Natural killer cell (primary cell): ENCODE data around the gene SSRP1. TPM values are rescaled to one million over a fixed set of nuclear protein-coding genes. Genes with fewer than 3 reads are reported as not detected.

Experiments used
- ATAC-seq, 3 donors: fragments of 150-1000 bp in 2 of 3; fragments of 200-7000 bp in 1 of 3; cut with Tn5 transposase; 1 replicate in 1 of 3; 2 replicates in 2 of 3; pipeline ENCODE4 v1.10.0; 2021; ENCODE audit warnings: mild to moderate bottlenecking in 2 of 3, moderate library complexity in 2 of 3
- DNase-seq, 2 donors: peaks; one replicate each; pipeline versions ENCODE4 v3.0.0 to v3.0.0-alpha.2; 2013 to 2021; ENCODE audit warnings: mixed read lengths in 1 of 2
- H3K27ac ChIP-seq: one replicate; pipeline ENCODE4 v1.5.1; 2013; ENCODE audit warnings: mild to moderate bottlenecking, low read length
- H3K27me3 ChIP-seq: one replicate; pipeline ENCODE4 v1.6.1; 2013; ENCODE audit warnings: low read length; ENCODE audit not compliant: control insufficient read depth, insufficient read depth
- H3K36me3 ChIP-seq: one replicate; pipeline ENCODE4 v1.6.1; 2013; ENCODE audit warnings: low read length; ENCODE audit not compliant: control insufficient read depth, insufficient read depth
- H3K4me1 ChIP-seq: one replicate; pipeline ENCODE4 v1.6.1; 2013; ENCODE audit warnings: low read length; ENCODE audit not compliant: control insufficient read depth, insufficient read depth
- H3K4me3 ChIP-seq: one replicate; pipeline ENCODE4 v1.5.1; 2013; ENCODE audit warnings: low read length
- H3K9me3 ChIP-seq: one replicate; pipeline ENCODE4 v1.6.1; 2013; ENCODE audit warnings: low read length; ENCODE audit not compliant: control insufficient read depth, insufficient read depth
- H3K27ac Mint-ChIP-seq, 2 donors: one replicate each; pipeline ENCODE4 v1.8.0; 2022; ENCODE audit warnings: mild to moderate bottlenecking in 2 of 2, mixed read lengths in 2 of 2, moderate library complexity in 1 of 2
- H3K27me3 Mint-ChIP-seq, 2 donors: one replicate each; pipeline ENCODE4 v1.8.0; 2022; ENCODE audit warnings: low read depth in 2 of 2, mixed read lengths in 2 of 2
- H3K36me3 Mint-ChIP-seq: one replicate; pipeline ENCODE4 v1.8.0; 2022; ENCODE audit warnings: mixed read lengths
- H3K4me1 Mint-ChIP-seq, 2 donors: one replicate each; pipeline ENCODE4 v1.8.0; 2022; ENCODE audit warnings: mixed read lengths in 2 of 2
- H3K4me3 Mint-ChIP-seq: one replicate; pipeline ENCODE4 v1.8.0; 2022; ENCODE audit warnings: mild to moderate bottlenecking, moderate library complexity, mixed read lengths
- H3K9me3 Mint-ChIP-seq, 2 donors: one replicate each; pipeline ENCODE4 v1.8.0; 2022; ENCODE audit warnings: mixed read lengths in 2 of 2
- CTCF ChIP-seq: fragments of 200-600 bp; IDR thresholded peaks from one replicate; pipeline ENCODE4 v1.8.0; 2022; ENCODE audit warnings: antibody characterized with exemption
- WGBS: methylation state at CpG from one replicate; pipeline ENCODE4 v1.1.7; 2013; ENCODE audit warnings: missing lambda C conversion rate; ENCODE audit not compliant: insufficient coverage; 5-methylcytosine and 5-hydroxymethylcytosine counted together
- intact Hi-C: fragments of 100-400 bp; cut with micrococcal nuclease; formaldehyde crosslinking; loops from one replicate; pipeline ENCODE4 v1.14.2; 2022
- total RNA-seq, 4 donors: library from RNA; stranded (reverse); fragments of 120-200 nt in 1 of 4; gene quantifications; one replicate each; pipeline versions ENCODE4 v1.2.3 to v1.2.4, GENCODE V29; 2013 to 2022

Gene SSRP1
- total RNA-seq, 3 donors from 2014 or later (not counting 1 experiment from before 2014, with no cell fraction given), result 45.5 to 50.0 (median 47.1) TPM

DNA sequence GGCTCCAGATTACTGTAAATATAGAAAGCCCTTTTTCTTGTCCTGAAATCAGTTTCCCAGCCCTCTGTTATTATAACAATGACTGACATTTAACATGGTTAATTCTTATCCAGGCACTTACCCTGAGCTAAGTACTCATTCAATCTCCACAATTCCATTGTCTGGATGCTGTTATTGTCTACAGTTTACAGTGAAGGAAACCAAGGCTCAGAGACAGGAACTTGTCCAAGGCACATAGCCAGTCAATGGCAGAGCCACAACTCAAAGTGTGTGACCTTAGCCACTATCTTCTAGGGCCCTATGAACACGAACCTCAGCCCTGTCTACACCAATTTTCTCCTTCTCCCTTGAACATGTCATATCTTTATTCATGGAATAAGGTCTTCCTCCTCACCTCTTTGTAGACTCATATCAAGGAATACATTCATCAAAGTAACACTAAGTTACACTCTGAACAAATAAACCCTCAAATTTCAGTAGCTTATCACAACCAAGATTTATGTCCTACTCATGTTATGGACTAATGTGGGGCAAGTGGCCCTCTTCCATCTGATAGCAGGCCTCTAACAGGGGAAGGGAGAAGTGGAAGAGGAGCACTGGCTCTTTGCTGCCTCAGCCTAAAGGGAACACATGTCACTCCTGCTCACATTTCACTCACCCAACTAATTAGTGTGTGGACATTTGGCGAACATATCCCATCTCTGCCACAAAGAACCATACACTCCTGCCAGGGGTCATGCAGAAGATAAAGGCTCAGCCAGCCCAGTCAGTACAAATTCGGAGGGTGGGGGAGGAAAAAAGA lies 59.3 kb downstream of the SSRP1 start:
- ATAC-seq (no peak), DNase-seq (no peak)
- no peak for TF ChIP-seq CTCF
- Mint-ChIP-seq H3K4me1 (peaks cover 5% of the 10 kb centered on the region in 2 donors), H3K4me3 (no peak overlapping the region), H3K9me3 (no peaks in the 10 kb centered on the region), H3K36me3 (no peaks in the 10 kb centered on the region), H3K27me3 (peaks cover 12 to 20% of the 10 kb centered on the region in 2 donors), H3K27ac (no peak overlapping the region)
- H3K27ac ChIP-seq, result no peak overlapping the region
- WGBS, result 70% methylated on average over 3 of the region's 3 CpGs
- no peaks in the 10 kb centered on the region for H3K27me3 ChIP-seq
- H3K9me3 ChIP-seq, result no peaks in the 10 kb centered on the region
- intact Hi-C loops, result no loop called here
- H3K36me3 ChIP-seq, result no peaks in the 10 kb centered on the region
- H3K4me3 ChIP-seq, result no peak overlapping the region
- no peaks in the 10 kb centered on the region for H3K4me1 ChIP-seq

Other genes starting within 250 kb of the SSRP1 start
- gene LRRC55, start 153.9 kb downstream of the SSRP1 start, total RNA-seq, result not detected
- gene APLNR, start 98.6 kb downstream of the SSRP1 start, total RNA-seq, result under 1 TPM in 1 of 3 donors, not detected in 2; 0.07 TPM
- gene TNKS1BP1, start 10.9 kb downstream of the SSRP1 start, total RNA-seq, result 1 to 10 TPM; 4.3 to 9.3 (median 7.5) TPM
- gene P2RX3, start 2.5 kb upstream of the SSRP1 start, total RNA-seq, result not detected
- not detected for gene PRG3, start 45.3 kb upstream of the SSRP1 start, total RNA-seq
- gene PRG2, start 54.8 kb upstream of the SSRP1 start, total RNA-seq, result 1 to 10 TPM in 2 of 3 donors, not detected in 1; 1.2 to 2.4 TPM
- 10 to 100 TPM; 17.0 to 22.2 (median 20.7) TPM for gene SLC43A3, start 91.2 kb upstream of the SSRP1 start, total RNA-seq
- under 1 TPM; 0.38 to 0.61 (median 0.48) TPM for gene RTN4RL2, start 124.6 kb upstream of the SSRP1 start, total RNA-seq
- 10 to 100 TPM; 11.3 to 20.6 (median 13.9) TPM for gene SLC43A1, start 179.8 kb upstream of the SSRP1 start, total RNA-seq
- 10 to 100 TPM; 15.0 to 18.8 (median 17.1) TPM for gene TIMM10, start 194.9 kb upstream of the SSRP1 start, total RNA-seq
- not detected for gene SMTNL1, start 201.7 kb upstream of the SSRP1 start, total RNA-seq
- 100 to 1,000 TPM in 2 of 3 donors, 10 to 100 TPM in 1; 89.1 to 108 (median 103) TPM for gene UBE2L6, start 231.8 kb upstream of the SSRP1 start, total RNA-seq